ENCODE data around the gene GAGE13.
"Not testable (repeated sequence)": the region's sequence is repeated elsewhere in the genome, so short reads cannot be mapped to it uniquely, and the experiment has no call there.

The GAGE13 gene

GRCh38 chrX:49330421-49330820 is 961 bp upstream of the GAGE13 start:
- not testable (repeated sequence) for DNase-seq (ENCODE audit: low read depth in 4 of 4, low spot score in 1 of 4)

- DNase-seq (ENCODE audit: low read depth in 4 of 4, low spot score in 1 of 4): not testable (repeated sequence)
These were observed 459 bp downstream of the GAGE13 start for GRCh38 chrX:49331841-49332240.

GRCh38 chrX:49341449-49341848 is 10.1 kb downstream of the GAGE13 start:
- DNase-seq (ENCODE audit: low read depth in 4 of 4, low spot score in 1 of 4): not testable (repeated sequence)

- DNase-seq (ENCODE audit: low read depth in 4 of 4, low spot score in 1 of 4): not testable (repeated sequence)
These were observed 13.3 kb downstream of the GAGE13 start for GRCh38 chrX:49344496-49345175.

- DNase-seq (ENCODE audit: low read depth in 4 of 4, low spot score in 1 of 4): not testable (repeated sequence)
These were observed 14.0 kb downstream of the GAGE13 start for GRCh38 chrX:49345402-49345801.

GRCh38 chrX:49346150-49346549 is 14.8 kb downstream of the GAGE13 start:
- not testable (repeated sequence) for DNase-seq (ENCODE audit: low read depth in 4 of 4, low spot score in 1 of 4)
